Measurements from ENCODE around the gene AARS2. TPM values are rescaled to one million over a fixed set of nuclear protein-coding genes. Genes with fewer than 3 reads are reported as not detected.
"Not testable (repeated sequence)": the region's sequence is repeated elsewhere in the genome, so short reads cannot be mapped to it uniquely, and the experiment has no call there.

AARS2 gene
- total RNA-seq, 1 donor from 2014 or later, result 9.9 TPM

- Histone ChIP-seq H3K27ac (ENCODE audit: low read depth, low read length) (no peak overlapping the region), H3K36me3 (ENCODE audit: control insufficient read depth in 3 of 3, insufficient read depth in 3 of 3, low read length in 3 of 3) (no peaks in the 10 kb centered on the region), H3K4me1 (ENCODE audit: control insufficient read depth in 3 of 3, insufficient read depth in 3 of 3, low read length in 3 of 3) (peaks cover 0 to 3% (median 0%) of the 10 kb centered on the region in 3 donors), H3K4me3 (ENCODE audit: low read length in 3 of 3) (no peak overlapping the region), H3K9me3 (ENCODE audit: control insufficient read depth in 3 of 3, low read length in 3 of 3) (no peaks in the 10 kb centered on the region), H3K27me3 (ENCODE audit: control insufficient read depth in 3 of 3, insufficient read depth in 3 of 3, low read length in 3 of 3) (peaks cover 5 to 19% (median 15%) of the 10 kb centered on the region in 3 donors), H3K9ac (ENCODE audit: low read depth in 1 of 3, low read length in 3 of 3) (no peak overlapping the region)
Measured at GRCh38 chr6:44332585-44332984, 19.4 kb upstream of the AARS2 start.

GRCh38 chr6:44329858-44330257 lies 16.7 kb upstream of the AARS2 start:
- Histone ChIP-seq H3K9me3 (ENCODE audit: control insufficient read depth in 3 of 3, low read length in 3 of 3) (no peaks in the 10 kb centered on the region), H3K27me3 (ENCODE audit: control insufficient read depth in 3 of 3, insufficient read depth in 3 of 3, low read length in 3 of 3) (peaks cover 5 to 19% (median 15%) of the 10 kb centered on the region in 3 donors), H3K4me1 (ENCODE audit: control insufficient read depth in 3 of 3, insufficient read depth in 3 of 3, low read length in 3 of 3) (peaks cover 0 to 3% (median 0%) of the 10 kb centered on the region in 3 donors), H3K36me3 (ENCODE audit: control insufficient read depth in 3 of 3, insufficient read depth in 3 of 3, low read length in 3 of 3) (no peaks in the 10 kb centered on the region), H3K4me3 (ENCODE audit: low read length in 3 of 3) (no peak overlapping the region), H3K9ac (ENCODE audit: low read depth in 1 of 3, low read length in 3 of 3) (no peak overlapping the region), H3K27ac (ENCODE audit: low read depth, low read length) (no peak overlapping the region)

- peaks cover 5 to 15% (median 10%) of the 10 kb centered on the region in 3 donors for H3K27me3 ChIP-seq (ENCODE audit: control insufficient read depth in 3 of 3, insufficient read depth in 3 of 3, low read length in 3 of 3)
- not testable (repeated sequence) for H3K4me1 ChIP-seq (ENCODE audit: control insufficient read depth in 3 of 3, insufficient read depth in 3 of 3, low read length in 3 of 3); H3K36me3 ChIP-seq (ENCODE audit: control insufficient read depth in 3 of 3, insufficient read depth in 3 of 3, low read length in 3 of 3); H3K4me3 ChIP-seq (ENCODE audit: low read length in 3 of 3); H3K9ac ChIP-seq (ENCODE audit: low read depth in 1 of 3, low read length in 3 of 3); H3K9me3 ChIP-seq (ENCODE audit: control insufficient read depth in 3 of 3, low read length in 3 of 3); H3K27ac ChIP-seq (ENCODE audit: low read depth, low read length)
Measured at GRCh38 chr6:44328203-44328602, 15.1 kb upstream of the AARS2 start.

- Histone ChIP-seq H3K4me1 (ENCODE audit: control insufficient read depth in 3 of 3, insufficient read depth in 3 of 3, low read length in 3 of 3) (peaks cover 0 to 3% (median 0%) of the 10 kb centered on the region in 3 donors), H3K27ac (ENCODE audit: low read depth, low read length) (no peak overlapping the region), H3K9me3 (ENCODE audit: control insufficient read depth in 3 of 3, low read length in 3 of 3) (no peaks in the 10 kb centered on the region), H3K36me3 (ENCODE audit: control insufficient read depth in 3 of 3, insufficient read depth in 3 of 3, low read length in 3 of 3) (no peaks in the 10 kb centered on the region), H3K4me3 (ENCODE audit: low read length in 3 of 3) (no peak overlapping the region), H3K9ac (ENCODE audit: low read depth in 1 of 3, low read length in 3 of 3) (no peak overlapping the region), H3K27me3 (ENCODE audit: control insufficient read depth in 3 of 3, insufficient read depth in 3 of 3, low read length in 3 of 3) (peaks cover 5 to 15% (median 10%) of the 10 kb centered on the region in 3 donors)
Measured at GRCh38 chr6:44327760-44328159, 14.6 kb upstream of the AARS2 start.

GRCh38 chr6:44327096-44327495 lies 13.9 kb upstream of the AARS2 start:
- H3K9me3 ChIP-seq (ENCODE audit: control insufficient read depth in 3 of 3, low read length in 3 of 3), result no peaks in the 10 kb centered on the region

GRCh38 chr6:44321210-44321609 lies 8.1 kb upstream of the AARS2 start:
- Histone ChIP-seq H3K9ac (ENCODE audit: low read depth in 1 of 3, low read length in 3 of 3) (no peak overlapping the region), H3K9me3 (ENCODE audit: control insufficient read depth in 3 of 3, low read length in 3 of 3) (no peaks in the 10 kb centered on the region), H3K4me1 (ENCODE audit: control insufficient read depth in 3 of 3, insufficient read depth in 3 of 3, low read length in 3 of 3) (no peaks in the 10 kb centered on the region), H3K27ac (ENCODE audit: low read depth, low read length) (no peak overlapping the region), H3K36me3 (ENCODE audit: control insufficient read depth in 3 of 3, insufficient read depth in 3 of 3, low read length in 3 of 3) (no peaks in the 10 kb centered on the region), H3K4me3 (ENCODE audit: low read length in 3 of 3) (no peak overlapping the region), H3K27me3 (ENCODE audit: control insufficient read depth in 3 of 3, insufficient read depth in 3 of 3, low read length in 3 of 3) (peaks cover 3 to 6% (median 5%) of the 10 kb centered on the region in 3 donors)

More at GRCh38 chr6:44327096-44327495, 13.9 kb upstream of the AARS2 start:
- H3K36me3 ChIP-seq (ENCODE audit: control insufficient read depth in 3 of 3, insufficient read depth in 3 of 3, low read length in 3 of 3), result no peaks in the 10 kb centered on the region
- no peak overlapping the region for H3K9ac ChIP-seq (ENCODE audit: low read depth in 1 of 3, low read length in 3 of 3)
- H3K4me1 ChIP-seq (ENCODE audit: control insufficient read depth in 3 of 3, insufficient read depth in 3 of 3, low read length in 3 of 3), result no peaks in the 10 kb centered on the region
- no peak overlapping the region for H3K27ac ChIP-seq (ENCODE audit: low read depth, low read length)
- H3K27me3 ChIP-seq (ENCODE audit: control insufficient read depth in 3 of 3, insufficient read depth in 3 of 3, low read length in 3 of 3), result peaks cover 5 to 15% (median 10%) of the 10 kb centered on the region in 3 donors
- no peak overlapping the region for H3K4me3 ChIP-seq (ENCODE audit: low read length in 3 of 3)

- not testable (repeated sequence) for H3K4me3 ChIP-seq (ENCODE audit: low read length in 3 of 3); H3K27ac ChIP-seq (ENCODE audit: low read depth, low read length); H3K9me3 ChIP-seq (ENCODE audit: control insufficient read depth in 3 of 3, low read length in 3 of 3); H3K27me3 ChIP-seq (ENCODE audit: control insufficient read depth in 3 of 3, insufficient read depth in 3 of 3, low read length in 3 of 3); H3K9ac ChIP-seq (ENCODE audit: low read depth in 1 of 3, low read length in 3 of 3); H3K36me3 ChIP-seq (ENCODE audit: control insufficient read depth in 3 of 3, insufficient read depth in 3 of 3, low read length in 3 of 3); H3K4me1 ChIP-seq (ENCODE audit: control insufficient read depth in 3 of 3, insufficient read depth in 3 of 3, low read length in 3 of 3)
Measured at GRCh38 chr6:44317136-44317631, 4.0 kb upstream of the AARS2 start.

GRCh38 chr6:44316481-44316880 lies 3.3 kb upstream of the AARS2 start:
- H3K4me3 ChIP-seq (ENCODE audit: low read length in 3 of 3), result no peak overlapping the region
- H3K4me1 ChIP-seq (ENCODE audit: control insufficient read depth in 3 of 3, insufficient read depth in 3 of 3, low read length in 3 of 3), result peaks cover 7 to 10% (median 8%) of the 10 kb centered on the region in 3 donors
- no peak overlapping the region for H3K9ac ChIP-seq (ENCODE audit: low read depth in 1 of 3, low read length in 3 of 3)
- no peak overlapping the region for H3K27ac ChIP-seq (ENCODE audit: low read depth, low read length)
- H3K9me3 ChIP-seq (ENCODE audit: control insufficient read depth in 3 of 3, low read length in 3 of 3), result no peaks in the 10 kb centered on the region
- peaks cover 3 to 6% (median 5%) of the 10 kb centered on the region in 3 donors for H3K27me3 ChIP-seq (ENCODE audit: control insufficient read depth in 3 of 3, insufficient read depth in 3 of 3, low read length in 3 of 3)
- H3K36me3 ChIP-seq (ENCODE audit: control insufficient read depth in 3 of 3, insufficient read depth in 3 of 3, low read length in 3 of 3), result peaks cover 0 to 6% (median 5%) of the 10 kb centered on the region in 3 donors

- H3K4me1 ChIP-seq (ENCODE audit: control insufficient read depth in 3 of 3, insufficient read depth in 3 of 3, low read length in 3 of 3), result peaks cover 7 to 10% (median 8%) of the 10 kb centered on the region in 3 donors
- no peak overlapping the region for H3K4me3 ChIP-seq (ENCODE audit: low read length in 3 of 3)
- no peak overlapping the region for H3K9ac ChIP-seq (ENCODE audit: low read depth in 1 of 3, low read length in 3 of 3)
- no peaks in the 10 kb centered on the region for H3K9me3 ChIP-seq (ENCODE audit: control insufficient read depth in 3 of 3, low read length in 3 of 3)
- H3K27ac ChIP-seq (ENCODE audit: low read depth, low read length), result no peak overlapping the region
- H3K27me3 ChIP-seq (ENCODE audit: control insufficient read depth in 3 of 3, insufficient read depth in 3 of 3, low read length in 3 of 3), result peaks cover 3 to 6% (median 5%) of the 10 kb centered on the region in 3 donors
- peaks cover 5 to 11% (median 9%) of the 10 kb centered on the region in 3 donors for H3K36me3 ChIP-seq (ENCODE audit: control insufficient read depth in 3 of 3, insufficient read depth in 3 of 3, low read length in 3 of 3)
Measured at GRCh38 chr6:44315951-44316350, 2.8 kb upstream of the AARS2 start.

- Histone ChIP-seq H3K9me3 (ENCODE audit: control insufficient read depth in 3 of 3, low read length in 3 of 3) (no peaks in the 10 kb centered on the region), H3K4me3 (ENCODE audit: low read length in 3 of 3) (no peak overlapping the region), H3K4me1 (ENCODE audit: control insufficient read depth in 3 of 3, insufficient read depth in 3 of 3, low read length in 3 of 3) (peaks cover 7 to 10% (median 8%) of the 10 kb centered on the region in 3 donors), H3K27ac (ENCODE audit: low read depth, low read length) (no peak overlapping the region), H3K36me3 (ENCODE audit: control insufficient read depth in 3 of 3, insufficient read depth in 3 of 3, low read length in 3 of 3) (peaks cover 7 to 16% (median 12%) of the 10 kb centered on the region in 3 donors), H3K9ac (ENCODE audit: low read depth in 1 of 3, low read length in 3 of 3) (no peak overlapping the region), H3K27me3 (ENCODE audit: control insufficient read depth in 3 of 3, insufficient read depth in 3 of 3, low read length in 3 of 3) (peaks cover 3 to 6% (median 5%) of the 10 kb centered on the region in 3 donors)
Measured at GRCh38 chr6:44315516-44315915, 2.4 kb upstream of the AARS2 start.

Data from skeletal muscle tissue (tissue), 4 donors.